ENCODE data around the gene GOLPH3. TPM values are rescaled to one million over a fixed set of nuclear protein-coding genes. Genes with fewer than 3 reads are reported as not detected.
"Not testable (repeated sequence)": the region's sequence is repeated elsewhere in the genome, so short reads cannot be mapped to it uniquely, and the experiment has no call there.

GOLPH3 gene
- 35.0 and 44.3 TPM in 2 replicates for total RNA-seq (2014; rRNA removed; shearing (Covaris generic))

- Histone ChIP-seq H3K4me1 (replicated peaks) (peaks cover 14% of the 10 kb centered on the region), H3K9me3 (replicated peaks) (no peaks in the 10 kb centered on the region), H3K36me3 (peaks cover 24% of the 10 kb centered on the region), H3K4me3 (peak within 1 kb of the TSS; percentile 99), H3K27me3 (replicated peaks) (no peaks in the 10 kb centered on the region), H3K27ac (peak within 1 kb of the TSS; percentile 98)
- DNase-seq (ENCODE audit: low read depth in 1 of 2, low spot score in 2 of 2) = peak; percentile 82 to 86
Measured at GRCh38 chr5:32174011-32174870, at the start of gene GOLPH3. GOLPH3 (minus strand) TSS chr5:32174319; CDS start chr5:32174034, 285 bp downstream.

DNA sequence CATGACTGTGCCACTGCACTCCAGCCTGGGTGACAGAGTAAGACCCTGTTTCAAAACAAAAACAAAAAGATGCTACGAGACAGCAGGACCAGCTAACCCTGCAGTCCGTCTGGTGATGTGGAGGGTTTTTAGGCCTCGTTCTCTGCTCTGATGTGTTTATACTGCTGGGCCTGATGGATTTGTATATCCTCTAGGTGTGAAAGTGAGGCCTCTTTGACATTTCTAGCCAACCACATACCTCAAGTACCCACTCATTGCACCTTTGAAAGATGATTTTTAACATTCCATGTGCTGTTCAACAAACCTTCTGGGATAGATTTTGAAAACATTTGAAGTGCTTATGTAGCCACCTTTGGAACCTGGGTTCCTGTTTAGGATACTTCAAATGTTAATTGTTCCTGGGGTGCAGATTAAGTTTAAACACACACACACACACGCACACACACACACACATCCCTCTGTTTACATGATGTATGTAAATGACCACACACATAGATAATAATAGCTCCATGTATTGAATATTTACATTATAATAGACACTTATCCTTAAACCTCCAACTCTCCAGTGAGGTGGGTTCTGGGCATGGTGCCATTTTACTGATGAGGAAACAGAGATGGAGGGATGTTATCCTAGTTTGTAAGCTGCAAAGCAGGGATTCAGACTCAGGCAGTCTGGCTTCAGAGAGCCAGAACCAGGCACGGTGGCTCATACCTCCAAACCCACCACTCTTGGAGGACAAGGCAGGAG, 48.8 kb upstream of the GOLPH3 start:
- H3K27me3 ChIP-seq (replicated peaks) = no peaks in the 10 kb centered on the region
- peaks cover 6% of the 10 kb centered on the region; the same call in 1 of the 2 replicates for H3K4me1 ChIP-seq (replicated peaks)
- H3K4me3 ChIP-seq = no peak overlapping the region
- no peaks in the 10 kb centered on the region for H3K9me3 ChIP-seq (replicated peaks)
- H3K36me3 ChIP-seq = no peaks in the 10 kb centered on the region
- no peak for DNase-seq (ENCODE audit: low read depth in 1 of 2, low spot score in 2 of 2)
- H3K27ac ChIP-seq = no peak overlapping the region

DNA sequence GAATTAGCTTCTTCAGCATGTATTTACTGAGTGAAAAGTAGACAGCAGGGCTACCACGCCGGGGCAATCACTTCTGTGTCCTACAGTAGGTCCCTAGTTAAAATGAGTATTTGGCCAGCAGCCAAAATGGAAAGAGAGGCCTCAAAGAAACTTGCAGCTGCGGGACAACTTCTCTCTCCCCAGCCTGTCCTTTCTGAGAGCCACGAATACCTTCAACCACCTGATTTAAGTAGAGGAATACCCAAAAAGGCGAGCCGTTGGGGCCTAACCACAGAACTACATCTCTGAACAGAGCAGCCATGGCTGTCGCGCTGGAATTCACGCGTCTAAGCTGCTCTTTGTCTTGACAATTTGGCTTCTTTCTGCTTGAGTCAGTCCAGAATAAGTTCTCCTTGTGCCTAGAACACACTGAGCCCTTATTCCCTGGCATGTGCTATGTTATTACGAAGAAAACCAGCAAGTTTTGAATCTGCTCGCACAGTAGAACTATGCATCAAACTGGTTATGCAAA, 43.8 kb upstream of the GOLPH3 start:
- Histone ChIP-seq H3K36me3 (no peaks in the 10 kb centered on the region), H3K27me3 (replicated peaks) (no peaks in the 10 kb centered on the region), H3K27ac (no peak overlapping the region), H3K4me1 (replicated peaks) (no peaks in the 10 kb centered on the region), H3K4me3 (no peak overlapping the region), H3K9me3 (replicated peaks) (no peaks in the 10 kb centered on the region)
- no peak for DNase-seq (ENCODE audit: low read depth in 1 of 2, low spot score in 2 of 2)

DNA sequence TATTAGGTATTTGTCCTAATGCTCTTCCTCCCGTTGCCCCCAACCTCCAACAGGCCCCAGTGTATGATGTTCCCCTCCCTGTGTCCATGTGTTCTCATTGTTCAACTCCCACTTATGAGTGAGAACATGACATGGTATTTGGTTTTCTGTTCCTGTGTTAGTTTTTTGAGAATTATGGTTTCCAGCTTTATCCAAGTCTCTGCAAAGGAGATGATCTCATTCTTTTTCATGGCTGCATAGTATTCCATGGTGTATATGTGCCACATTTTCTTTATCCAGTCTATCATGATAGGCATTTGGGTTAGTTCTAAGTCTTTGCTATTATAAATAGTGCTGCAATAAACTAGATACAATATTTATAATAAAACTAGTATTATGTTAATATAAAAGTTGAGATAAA, 40.2 kb upstream of the GOLPH3 start:
- H3K4me1 ChIP-seq (replicated peaks); H3K27me3 ChIP-seq (replicated peaks); DNase-seq (ENCODE audit: low read depth in 1 of 2, low spot score in 2 of 2); H3K27ac ChIP-seq; H3K9me3 ChIP-seq (replicated peaks); H3K36me3 ChIP-seq; H3K4me3 ChIP-seq: not testable (repeated sequence)

GRCh38 chr5:32210151-32210550, 36.0 kb upstream of the GOLPH3 start:
- Histone ChIP-seq H3K4me1 (replicated peaks) (no peaks in the 10 kb centered on the region), H3K27me3 (replicated peaks) (no peaks in the 10 kb centered on the region), H3K36me3 (no peaks in the 10 kb centered on the region), H3K4me3 (no peak overlapping the region), H3K9me3 (replicated peaks) (no peaks in the 10 kb centered on the region), H3K27ac (no peak overlapping the region)
- DNase-seq (ENCODE audit: low read depth in 1 of 2, low spot score in 2 of 2) = no peak

GRCh38 chr5:32208837-32209236, 34.7 kb upstream of the GOLPH3 start:
- not testable (repeated sequence) for H3K9me3 ChIP-seq (replicated peaks); H3K36me3 ChIP-seq; H3K4me3 ChIP-seq; DNase-seq (ENCODE audit: low read depth in 1 of 2, low spot score in 2 of 2); H3K27me3 ChIP-seq (replicated peaks); H3K27ac ChIP-seq; H3K4me1 ChIP-seq (replicated peaks)

DNA sequence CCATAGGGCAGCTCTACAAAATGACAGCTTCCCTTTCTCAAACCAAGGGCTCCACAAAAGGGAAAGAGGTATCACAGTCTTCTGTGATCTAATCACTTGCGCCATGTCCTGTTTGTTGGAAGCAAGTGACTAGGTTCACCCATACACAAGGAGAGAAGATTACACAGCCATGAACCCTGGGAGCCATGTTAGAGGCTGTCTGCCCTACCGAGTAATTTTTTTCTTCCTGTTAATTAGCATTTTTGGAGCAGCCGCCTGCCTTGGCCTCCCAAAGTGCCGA, 33.2 kb upstream of the GOLPH3 start:
- Histone ChIP-seq H3K27me3 (replicated peaks) (no peaks in the 10 kb centered on the region), H3K4me3 (no peak overlapping the region), H3K4me1 (replicated peaks) (no peaks in the 10 kb centered on the region), H3K9me3 (replicated peaks) (no peaks in the 10 kb centered on the region), H3K36me3 (no peaks in the 10 kb centered on the region), H3K27ac (no peak overlapping the region)
- no peak for DNase-seq (ENCODE audit: low read depth in 1 of 2, low spot score in 2 of 2)

DNA sequence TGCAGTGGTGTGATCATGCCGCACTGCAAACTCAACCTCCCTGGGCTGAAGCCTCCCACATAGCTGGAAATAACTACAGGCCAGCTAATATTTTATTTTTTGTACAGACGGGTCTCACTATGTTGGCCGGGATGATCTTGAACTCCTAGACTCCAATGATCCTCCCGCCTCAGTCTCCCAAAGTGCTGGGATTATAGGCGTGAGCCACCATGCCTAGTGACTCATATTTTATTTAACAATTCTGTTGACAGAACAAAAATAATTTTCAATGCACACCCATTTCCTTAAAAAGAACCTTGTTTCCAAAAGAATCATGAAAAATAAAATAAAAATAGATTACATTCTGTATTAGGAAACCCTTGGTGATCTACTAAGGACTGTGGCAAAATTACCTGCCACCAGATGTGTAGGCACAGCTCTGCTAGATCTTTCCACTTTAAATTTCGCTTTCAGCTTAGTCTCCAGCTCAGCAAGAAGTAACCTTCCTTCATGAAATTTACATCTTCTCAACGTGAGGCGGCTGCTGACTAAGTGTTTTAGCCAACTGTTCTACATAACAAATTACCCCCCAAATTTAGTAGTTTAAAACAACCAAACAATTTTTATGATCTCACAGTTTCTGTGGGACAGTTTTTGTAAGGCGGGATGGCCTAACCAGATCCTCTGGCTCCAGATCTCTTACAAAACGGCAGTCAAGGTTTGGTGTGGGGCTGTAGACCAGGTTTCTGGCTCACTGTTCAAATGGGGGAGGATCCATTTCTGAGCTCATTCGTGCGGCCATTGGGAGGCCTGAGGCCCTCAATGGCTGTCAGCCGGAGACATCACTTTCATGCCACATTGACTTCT, 32.6 kb upstream of the GOLPH3 start:
- DNase-seq (ENCODE audit: low read depth in 1 of 2, low spot score in 2 of 2) = no peak
- Histone ChIP-seq H3K27ac (no peak overlapping the region), H3K27me3 (replicated peaks) (no peaks in the 10 kb centered on the region), H3K9me3 (replicated peaks) (no peaks in the 10 kb centered on the region), H3K4me3 (no peak overlapping the region), H3K36me3 (no peaks in the 10 kb centered on the region), H3K4me1 (replicated peaks) (no peaks in the 10 kb centered on the region)

- Histone ChIP-seq H3K27me3 (replicated peaks) (no peaks in the 10 kb centered on the region), H3K4me3 (no peak overlapping the region), H3K36me3 (no peaks in the 10 kb centered on the region), H3K27ac (no peak overlapping the region), H3K4me1 (replicated peaks) (no peaks in the 10 kb centered on the region), H3K9me3 (replicated peaks) (no peaks in the 10 kb centered on the region)
- no peak for DNase-seq (ENCODE audit: low read depth in 1 of 2, low spot score in 2 of 2)
Measured at GRCh38 chr5:32206053-32206452, 31.9 kb upstream of the GOLPH3 start.

DNA sequence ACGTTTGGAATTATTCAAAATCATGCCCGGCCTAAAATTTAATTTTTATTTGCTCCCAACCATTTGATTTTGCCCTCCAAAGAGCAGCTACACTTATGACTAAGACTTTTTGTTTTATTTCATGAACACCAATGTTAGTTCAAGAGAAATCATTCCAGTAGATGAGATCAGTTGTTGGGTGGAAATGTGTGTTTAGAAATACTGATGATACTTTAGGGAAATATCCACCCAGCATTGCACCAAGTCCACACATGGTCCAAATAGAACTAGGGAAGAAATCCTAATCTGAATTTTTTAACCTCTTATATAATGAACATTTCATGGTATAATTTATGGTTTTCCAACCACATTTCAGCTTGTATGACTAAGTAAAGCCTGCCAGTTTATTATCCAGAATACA, 28.3 kb upstream of the GOLPH3 start:
- H3K27me3 ChIP-seq (replicated peaks) = no peaks in the 10 kb centered on the region
- no peaks in the 10 kb centered on the region for H3K36me3 ChIP-seq
- no peaks in the 10 kb centered on the region for H3K9me3 ChIP-seq (replicated peaks)
- DNase-seq (ENCODE audit: low read depth in 1 of 2, low spot score in 2 of 2) = no peak
- H3K4me3 ChIP-seq = no peak overlapping the region
- no peak overlapping the region for H3K27ac ChIP-seq
- no peaks in the 10 kb centered on the region for H3K4me1 ChIP-seq (replicated peaks)

DNA sequence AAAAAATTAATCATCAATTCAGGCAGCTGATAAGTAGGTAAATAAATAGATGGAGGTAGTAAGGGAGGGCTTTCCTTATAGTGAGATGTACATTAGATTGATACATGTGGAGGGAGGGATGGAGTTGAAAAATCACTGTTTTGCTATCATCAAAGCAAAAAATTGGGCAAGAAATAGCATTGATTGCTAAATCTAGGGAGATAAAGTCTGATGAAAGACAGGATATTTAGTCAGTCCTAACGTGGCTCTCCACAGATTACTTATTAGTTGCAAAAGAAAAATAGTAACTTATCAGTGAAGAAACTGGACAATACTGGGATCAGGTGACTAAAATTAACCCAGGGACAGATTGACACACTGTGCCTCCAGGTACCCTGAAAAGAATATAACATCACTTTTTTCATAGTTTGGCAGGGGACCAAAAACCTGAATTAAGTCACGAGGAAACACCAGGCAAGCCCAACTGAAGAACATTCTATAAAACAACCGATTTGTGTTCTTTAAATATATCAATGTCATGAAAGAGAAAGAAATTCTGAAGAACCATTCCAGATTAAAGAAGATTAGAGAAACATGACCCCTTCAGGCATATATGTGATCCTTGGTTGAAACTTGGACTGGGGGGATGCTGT, 27.1 kb upstream of the GOLPH3 start:
- no peak for DNase-seq (ENCODE audit: low read depth in 1 of 2, low spot score in 2 of 2)
- no peaks in the 10 kb centered on the region for H3K27me3 ChIP-seq (replicated peaks)
- H3K36me3 ChIP-seq = no peaks in the 10 kb centered on the region
- no peaks in the 10 kb centered on the region for H3K9me3 ChIP-seq (replicated peaks)
- no peak overlapping the region for H3K27ac ChIP-seq
- H3K4me3 ChIP-seq = no peak overlapping the region
- H3K4me1 ChIP-seq (replicated peaks) = no peaks in the 10 kb centered on the region

DNA sequence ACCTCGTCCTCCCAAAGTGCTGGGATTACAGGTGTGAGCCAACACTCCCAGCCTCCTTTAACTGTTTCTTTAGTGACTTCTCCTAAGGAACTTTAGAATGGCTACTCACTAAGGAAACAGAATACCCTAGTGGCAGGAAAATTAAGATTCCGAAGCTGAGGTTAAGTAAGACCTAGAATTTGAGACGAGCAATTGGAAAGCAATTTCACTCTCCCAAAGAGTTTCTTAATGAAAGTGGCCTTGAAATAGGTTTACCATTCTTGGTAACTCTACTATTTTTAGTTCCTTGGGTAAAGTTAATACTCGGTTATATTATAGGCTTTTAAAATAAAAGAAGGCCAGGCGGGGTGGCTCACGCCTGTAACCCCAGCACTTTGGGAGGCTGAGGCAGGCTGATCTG, 22.9 kb upstream of the GOLPH3 start:
- Histone ChIP-seq H3K27me3 (replicated peaks) (no peaks in the 10 kb centered on the region), H3K4me3 (no peak overlapping the region)

DNA sequence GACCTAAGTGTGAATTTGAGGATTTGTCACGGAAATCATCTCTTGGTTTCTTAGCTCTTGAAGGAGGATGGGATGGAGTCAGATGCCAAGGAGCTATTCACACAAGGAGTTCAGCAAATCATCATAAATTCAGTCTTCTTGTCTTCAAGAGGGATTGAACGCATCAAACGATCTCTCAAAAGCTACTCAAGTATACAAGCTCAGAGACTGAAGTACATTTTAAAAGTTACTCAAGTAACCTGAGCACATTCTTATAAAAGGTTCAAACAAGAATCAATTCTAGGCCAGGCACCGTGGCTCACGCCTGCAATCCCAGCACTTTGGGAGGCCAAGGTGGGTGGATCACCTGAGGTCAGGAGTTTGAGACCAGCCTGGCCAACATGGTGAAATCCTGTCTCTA, 21.1 kb upstream of the GOLPH3 start:
- H3K4me3 ChIP-seq = no peak overlapping the region
- no peaks in the 10 kb centered on the region for H3K36me3 ChIP-seq
- H3K4me1 ChIP-seq (replicated peaks) = peaks cover 10% of the 10 kb centered on the region
- no peaks in the 10 kb centered on the region for H3K9me3 ChIP-seq (replicated peaks)
- no peak for DNase-seq (ENCODE audit: low read depth in 1 of 2, low spot score in 2 of 2)
- H3K27ac ChIP-seq = no peak overlapping the region
- no peaks in the 10 kb centered on the region for H3K27me3 ChIP-seq (replicated peaks)

More for the DNA sequence above, 22.9 kb upstream of the GOLPH3 start:
- H3K36me3 ChIP-seq = no peaks in the 10 kb centered on the region
- peaks cover 10% of the 10 kb centered on the region for H3K4me1 ChIP-seq (replicated peaks)
- H3K27ac ChIP-seq = no peak overlapping the region
- DNase-seq (ENCODE audit: low read depth in 1 of 2, low spot score in 2 of 2) = no peak
- no peaks in the 10 kb centered on the region for H3K9me3 ChIP-seq (replicated peaks)
